SK-N-SH treated with all-trans-retinoic acid at 6 μM for 48 hours (cell line): ENCODE measurements around the gene TLE7.

ENCODE experiments used
- CSRNP3 ChIP-seq: fragments of 250-450 bp; sonication (Bioruptor Pico); IDR thresholded peaks from 2 replicates; pipeline ENCODE4 v1.5.1; 2021; ENCODE audit warnings: mild to moderate bottlenecking, moderate library complexity
- PPARA ChIP-seq: fragments of 250-450 bp; sonication (Bioruptor Pico); IDR thresholded peaks from 2 replicates; pipeline ENCODE4 v1.5.0; 2020; ENCODE audit warnings: mild to moderate bottlenecking, borderline replicate concordance
- ZNF8 ChIP-seq: fragments of 450-650 bp; formaldehyde crosslinking; IDR thresholded peaks from 2 replicates; pipeline ENCODE4 v1.5.0; 2020; ENCODE audit warnings: mild to moderate bottlenecking, moderate library complexity

- TF ChIP-seq ZNF8, result no peak
- no peak for TF ChIP-seq CSRNP3 (CRISPR knock-in tag)
- TF ChIP-seq PPARA, result no peak
Measured at GRCh38 chr16:71441348-71442050, 355 bp downstream of the TLE7 start.
